Cortex of kidney (tissue), 1 donor: Measurements from ENCODE around the gene GPLD1.

Experiments used
- DNase-seq: peaks from one replicate; lab custom pipeline; 2025; lab: John Stamatoyannopoulos, UW

Gene GPLD1

DNA sequence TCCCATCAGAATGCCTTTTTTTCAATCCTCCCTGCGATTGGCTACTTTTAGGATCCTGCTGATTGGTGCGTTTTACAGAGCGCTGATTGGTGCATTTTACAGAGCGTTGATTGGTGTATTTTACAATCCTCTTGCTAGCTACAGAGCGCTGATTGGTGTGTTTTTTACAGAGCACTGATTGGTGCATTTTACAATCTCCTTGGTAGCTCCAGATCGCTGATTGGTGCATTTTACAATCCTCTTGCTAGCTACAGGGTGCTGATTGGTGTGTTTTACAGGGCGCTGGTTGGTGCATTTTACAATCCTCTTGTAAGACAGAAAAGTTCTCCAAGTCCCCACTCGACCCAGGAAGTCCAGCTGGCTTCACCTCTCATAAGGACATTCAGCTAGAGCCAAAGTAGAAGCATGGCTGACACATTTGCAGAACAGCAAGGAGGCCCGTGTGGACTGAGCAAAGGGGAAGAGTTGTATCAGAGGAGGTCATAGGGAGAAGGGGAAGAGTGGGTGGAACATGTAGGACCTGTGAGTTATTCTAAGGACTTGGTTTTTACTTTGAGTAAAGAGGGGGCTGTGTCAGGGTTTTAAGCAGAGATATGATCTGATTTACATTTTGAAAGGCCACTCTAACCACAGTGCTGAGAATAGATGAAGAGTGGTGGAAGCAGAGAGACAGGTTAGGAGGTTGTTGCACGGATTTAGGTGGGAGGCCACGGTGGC lies 8.0 kb upstream of the GPLD1 start:
- DNase-seq = no peak

DNA sequence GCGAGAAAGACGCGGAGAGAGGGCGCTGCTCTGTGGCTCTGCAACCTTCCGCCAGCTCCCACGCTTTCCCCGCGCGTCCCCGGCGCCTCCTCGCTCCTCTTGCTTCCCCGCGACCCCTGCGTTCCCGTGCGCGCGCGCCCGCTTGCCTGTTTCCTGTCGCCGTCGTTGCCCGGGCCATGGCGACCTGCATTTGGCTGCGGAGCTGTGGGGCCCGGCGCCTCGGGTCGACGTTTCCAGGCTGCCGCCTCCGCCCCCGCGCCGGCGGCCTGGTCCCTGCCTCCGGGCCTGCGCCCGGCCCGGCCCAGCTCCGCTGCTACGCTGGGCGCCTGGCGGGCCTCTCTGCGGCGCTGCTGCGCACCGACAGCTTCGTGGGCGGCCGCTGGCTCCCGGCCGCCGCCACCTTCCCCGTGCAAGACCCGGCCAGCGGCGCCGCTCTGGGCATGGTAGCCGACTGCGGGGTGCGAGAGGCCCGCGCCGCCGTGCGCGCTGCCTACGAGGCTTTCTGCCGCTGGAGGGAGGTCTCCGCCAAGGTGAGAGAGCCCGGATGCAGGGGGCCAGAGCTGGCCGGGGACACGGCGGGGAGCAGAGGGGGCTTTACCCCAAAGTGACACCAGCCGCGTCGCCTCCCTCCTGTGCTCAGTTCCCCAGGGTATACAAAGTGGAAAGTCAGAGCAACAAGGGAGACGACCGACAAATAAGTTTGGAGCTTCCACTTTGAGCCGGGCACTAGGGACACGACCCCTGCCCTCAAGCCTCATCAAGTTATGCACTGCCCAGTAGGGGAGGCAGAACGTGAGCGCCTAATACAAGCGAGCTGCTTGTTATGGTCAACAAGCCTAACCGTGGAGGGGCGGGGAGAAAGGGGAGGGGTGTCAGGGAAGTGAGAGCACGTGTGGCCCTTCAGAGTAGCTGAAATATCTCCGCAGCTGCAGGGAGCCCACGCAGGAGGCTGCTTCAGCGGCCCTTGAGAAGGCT lies 5.7 kb upstream of the GPLD1 start, which contains the start of gene ALDH5A1:
ALDH5A1 (plus strand) TSS at position 149 of the 975 bp plus-strand sequence; CDS start at position 177, 28 bp downstream.
- DNase-seq = no peak

GRCh38 chr6:24493945-24494820 lies 4.8 kb upstream of the GPLD1 start:
- DNase-seq = no peak

DNA sequence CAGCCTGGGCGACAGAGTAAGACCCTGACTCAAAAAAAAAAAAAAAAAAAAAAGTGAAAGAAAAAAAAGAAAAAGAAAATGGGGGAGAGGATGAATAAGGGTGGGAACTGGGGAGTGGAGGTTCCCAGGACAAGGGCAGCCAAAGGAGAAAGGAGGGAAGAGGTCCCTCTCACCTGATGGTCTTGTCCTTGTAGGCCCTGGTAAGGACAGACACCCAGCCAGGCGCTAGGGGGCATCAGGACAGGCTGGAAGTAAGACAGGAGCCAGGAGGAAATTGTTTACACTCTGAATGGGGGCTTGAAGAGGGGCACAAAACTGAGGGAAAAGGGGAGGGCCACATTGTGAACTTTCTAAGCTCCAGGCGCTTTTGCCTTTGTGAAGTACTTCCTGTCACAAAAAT lies 3.1 kb upstream of the GPLD1 start:
- no peak for DNase-seq

GRCh38 chr6:24490948-24491347 lies 1.6 kb upstream of the GPLD1 start:
- no peak for DNase-seq

DNA sequence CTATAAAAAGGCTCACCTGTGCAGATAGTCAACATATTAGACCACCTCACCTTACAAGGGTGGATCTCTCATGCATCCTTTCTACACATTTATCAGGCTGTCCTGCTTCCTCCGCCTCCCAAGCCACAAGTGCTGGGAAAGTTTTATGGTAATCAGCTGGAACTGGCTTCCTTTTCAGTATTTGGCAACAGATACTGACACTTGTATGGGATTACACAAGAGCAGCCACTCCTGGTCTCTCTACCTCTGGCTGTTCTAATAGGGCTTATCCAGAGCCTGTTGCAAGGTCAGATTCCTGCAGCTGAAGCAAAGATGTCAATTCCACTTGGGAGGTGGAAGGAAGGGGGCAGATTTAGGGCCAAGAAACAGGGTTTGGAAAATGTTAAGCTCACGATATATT lies 503 bp upstream of the GPLD1 start:
- DNase-seq = no peak

GRCh38 chr6:24486065-24486464 lies 3.3 kb downstream of the GPLD1 start:
- DNase-seq = no peak

DNA sequence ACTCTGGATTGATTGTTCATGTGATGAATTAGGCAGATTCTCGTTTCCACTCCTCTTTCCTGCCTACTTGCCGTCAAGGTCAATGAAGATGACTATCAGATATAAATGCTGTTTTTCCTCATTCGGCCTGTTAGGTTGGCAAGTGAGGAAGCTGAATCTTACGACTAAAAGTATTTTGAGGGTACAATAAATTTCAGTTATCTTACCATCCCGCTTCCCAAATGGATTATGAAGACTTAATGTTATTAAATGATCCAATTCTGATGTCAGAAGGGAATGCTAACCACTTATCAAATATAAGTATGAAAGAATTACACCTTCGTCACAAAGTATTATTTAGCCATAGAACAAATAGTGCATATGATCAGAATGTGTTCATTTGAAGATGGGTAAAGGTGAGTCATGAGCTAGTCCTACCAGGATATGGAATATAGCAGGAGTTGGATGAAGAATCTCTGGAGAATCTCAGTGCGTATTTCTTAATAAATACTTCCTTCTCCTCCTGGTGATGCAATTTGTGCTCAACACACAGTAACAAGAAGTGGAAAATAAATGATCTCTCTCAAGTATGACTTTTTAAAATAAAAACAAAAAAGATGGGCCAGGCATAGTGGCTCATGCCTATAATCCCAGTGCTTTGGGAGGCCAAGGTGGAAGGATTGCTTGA lies 4.6 kb downstream of the GPLD1 start:
- DNase-seq = no peak

DNA sequence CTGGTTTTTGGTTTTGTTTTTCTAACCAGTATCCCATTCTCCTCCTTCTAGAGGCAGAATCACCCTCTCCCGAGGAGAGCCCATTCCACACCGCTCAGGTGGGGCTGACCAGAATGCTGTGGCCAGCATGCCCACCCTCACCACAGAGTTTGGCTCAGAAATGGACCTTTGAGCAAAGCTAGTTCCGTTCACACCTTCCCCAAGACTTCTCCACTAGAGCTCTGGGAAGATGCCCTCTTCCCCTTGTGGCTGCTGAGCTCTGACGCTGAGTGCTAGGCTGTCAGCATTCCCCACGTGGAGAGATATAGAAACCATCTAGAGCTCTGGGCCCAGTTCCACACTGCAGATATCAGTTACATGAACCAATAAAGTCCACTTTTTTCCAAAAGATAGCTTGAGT lies 7.9 kb downstream of the GPLD1 start:
- no peak for DNase-seq

DNA sequence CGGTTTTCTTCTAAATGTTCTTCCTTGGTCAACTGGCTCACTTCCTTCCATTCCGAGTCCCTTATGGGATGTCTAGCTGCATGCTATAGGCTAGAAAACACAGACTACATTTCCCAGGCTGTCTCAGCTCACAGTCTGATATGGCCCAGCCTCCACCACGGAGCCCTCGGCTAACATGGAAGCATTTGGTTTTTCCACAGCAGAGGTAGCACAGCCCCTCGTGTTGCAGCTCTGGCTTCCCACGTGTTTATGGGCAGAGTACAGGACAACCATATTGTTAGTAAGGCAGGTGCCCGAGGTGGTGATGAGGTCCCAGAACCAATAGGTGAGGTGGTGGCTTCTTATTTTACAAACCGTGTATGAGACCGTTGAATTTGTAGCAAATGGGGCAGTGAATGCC lies 8.7 kb downstream of the GPLD1 start:
- no peak for DNase-seq

GRCh38 chr6:24478903-24479302 lies 10.5 kb downstream of the GPLD1 start:
- DNase-seq = no peak

- DNase-seq = no peak
These were observed 12.3 kb downstream of the GPLD1 start for GRCh38 chr6:24477070-24477469.

- DNase-seq = no peak
These were observed 12.7 kb downstream of the GPLD1 start for GRCh38 chr6:24476631-24477030.

GRCh38 chr6:24472181-24472580 lies 17.2 kb downstream of the GPLD1 start:
- no peak for DNase-seq

GRCh38 chr6:24469811-24470210 lies 19.6 kb downstream of the GPLD1 start:
- DNase-seq = no peak

DNA sequence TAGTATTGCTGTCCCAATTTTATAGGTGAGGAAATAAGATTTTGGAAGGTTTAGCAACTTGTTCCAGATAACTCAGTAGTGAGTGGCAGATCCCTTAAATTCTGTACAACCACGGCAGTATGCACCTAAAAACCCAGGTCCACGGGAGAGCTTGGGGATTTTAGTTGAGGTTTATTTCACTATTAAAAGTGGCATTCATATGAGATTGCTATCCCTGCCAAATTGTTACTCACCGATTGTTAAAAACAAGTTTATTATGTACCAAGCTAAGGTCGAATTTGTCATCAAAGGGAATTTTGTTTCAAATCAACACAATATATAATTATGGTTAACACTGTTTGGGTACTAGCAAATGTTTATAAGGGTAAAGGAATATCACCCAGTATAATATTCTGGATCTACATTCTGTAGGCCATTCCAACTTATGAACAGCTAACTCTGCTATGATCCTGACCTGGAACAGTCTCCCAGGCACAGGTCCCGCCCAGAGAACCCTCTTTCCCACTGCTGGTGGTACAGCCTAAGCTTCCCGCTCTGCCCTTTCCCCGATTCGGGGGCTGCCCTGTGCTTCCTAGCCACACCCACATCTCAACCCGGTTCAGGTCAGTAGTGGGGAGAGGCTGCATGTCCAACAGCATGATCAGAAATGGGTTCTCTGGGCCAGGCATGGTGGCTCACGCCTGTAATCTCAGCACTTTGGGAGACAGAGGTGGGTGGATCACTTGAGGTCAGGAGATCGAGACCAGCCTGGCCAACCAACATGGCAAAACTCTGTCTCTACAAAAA lies 24.9 kb downstream of the GPLD1 start:
- DNase-seq = no peak

DNA sequence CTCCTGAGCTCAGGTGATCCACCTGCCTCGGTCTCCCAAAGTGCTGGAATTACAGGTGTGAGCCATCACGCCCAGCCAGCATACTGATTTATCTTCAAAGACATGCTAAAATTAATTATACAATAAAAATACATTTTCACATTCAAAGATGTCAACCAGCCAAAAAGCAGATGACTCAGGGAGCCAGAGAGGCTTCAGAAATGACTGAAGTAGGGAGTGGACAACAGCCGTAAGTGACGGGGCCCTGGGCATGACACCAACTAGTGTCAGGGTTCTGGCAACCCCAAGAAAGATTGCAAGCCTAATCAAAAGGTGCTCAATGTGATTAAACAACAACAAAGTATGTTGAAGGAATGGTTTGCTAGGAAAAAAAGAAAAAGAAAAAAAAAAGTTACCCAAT lies 28.4 kb downstream of the GPLD1 start:
- no peak for DNase-seq

DNA sequence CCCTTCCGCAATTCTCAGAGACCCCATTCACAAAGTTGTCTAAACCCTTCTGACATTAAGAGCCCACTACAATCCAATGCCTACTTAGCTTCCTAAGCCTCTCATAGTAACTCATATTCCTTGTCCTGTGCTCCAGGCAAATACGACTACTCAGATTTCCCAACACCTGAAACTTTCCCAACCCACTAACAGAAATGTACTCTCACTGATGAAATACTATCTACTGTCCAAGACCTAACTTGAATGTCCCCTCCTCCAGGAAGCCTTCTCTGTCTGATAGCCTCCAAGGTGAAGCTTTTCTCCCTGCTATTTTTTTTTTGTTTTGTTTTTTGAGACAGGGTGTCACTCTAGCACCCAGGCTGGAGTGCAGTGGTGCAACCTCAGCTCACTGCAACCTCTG lies 30.4 kb downstream of the GPLD1 start:
- no peak for DNase-seq

DNA sequence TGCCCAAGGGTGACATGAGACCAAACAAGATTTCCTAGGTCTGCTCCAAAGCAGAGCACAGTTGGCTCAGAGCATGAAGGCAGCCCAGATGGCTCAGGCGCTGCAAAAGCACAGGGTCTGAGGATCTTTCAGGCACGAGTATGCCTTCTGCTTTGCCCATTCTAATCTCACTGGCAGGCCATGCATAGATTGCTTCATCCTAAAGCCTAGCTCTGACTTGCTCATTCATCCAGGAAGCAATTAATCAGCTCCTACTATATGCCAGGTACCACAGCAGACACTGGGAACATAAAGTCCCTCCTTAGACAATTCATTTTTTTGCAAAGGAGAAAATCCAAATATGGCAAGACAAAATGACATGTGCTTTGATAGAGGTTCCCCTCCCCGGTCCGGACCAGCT lies 31.2 kb downstream of the GPLD1 start:
- DNase-seq = no peak

DNA sequence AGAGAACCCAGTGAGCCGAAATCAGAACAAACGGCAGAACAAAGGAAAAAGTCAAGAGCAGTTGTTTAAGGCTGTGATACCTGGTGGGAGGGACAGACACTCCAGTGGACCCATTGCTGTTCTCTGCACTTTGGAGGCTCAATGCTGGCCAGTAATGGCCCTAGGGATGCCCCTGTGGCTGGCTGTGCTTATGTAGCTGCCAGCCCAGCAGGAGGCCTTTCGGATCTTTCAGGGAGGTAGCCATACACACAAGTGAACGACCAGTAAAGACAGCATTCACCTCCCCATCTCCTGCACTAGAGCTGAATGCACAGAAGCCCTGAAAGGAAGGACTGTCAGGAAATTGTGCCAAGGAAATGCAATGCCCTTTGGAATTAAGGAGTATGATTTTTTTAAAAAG lies 34.3 kb downstream of the GPLD1 start:
- DNase-seq = no peak

DNA sequence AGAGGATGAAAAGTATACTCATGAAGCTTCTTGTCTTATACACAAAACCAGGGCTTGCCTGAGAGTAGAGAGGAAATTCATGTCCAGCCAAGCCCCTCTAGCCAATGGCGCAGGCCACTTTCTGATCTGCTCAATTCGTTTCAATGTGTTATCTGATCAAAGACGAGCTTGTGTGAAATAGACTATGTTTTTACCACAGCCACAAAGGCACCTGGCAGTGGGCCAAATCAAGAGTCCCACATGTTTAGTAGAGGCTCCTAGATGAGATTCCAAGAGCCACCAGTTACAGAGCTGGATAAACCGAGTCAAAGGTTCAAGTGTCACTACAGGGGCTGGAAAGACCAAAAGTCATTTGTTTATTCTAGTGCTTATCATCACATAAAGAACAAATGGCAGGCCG lies 34.9 kb downstream of the GPLD1 start:
- no peak for DNase-seq
